Activated CD4-positive, alpha-beta T cell treated with anti-CD3 and anti-CD28 coated beads, Interleukin-2, Interleukin-4, amounts not matched to agents 100 ng/mL and 50 ng/mL, durations not matched to agents 16 hours and 8 hours (primary cell): ENCODE measurements around the gene WDR18.
A peak's percentile ranks its signal among the peaks of the same experiment; 100 is the strongest.
"Not testable (repeated sequence)": the region's sequence is repeated elsewhere in the genome, so short reads cannot be mapped to it uniquely, and the experiment has no call there.

Source experiments
- DNase-seq: peaks from one replicate; pipeline ENCODE4 v3.0.0-alpha.2; 2020; ENCODE audit warnings: low spot score

Gene WDR18

DNA sequence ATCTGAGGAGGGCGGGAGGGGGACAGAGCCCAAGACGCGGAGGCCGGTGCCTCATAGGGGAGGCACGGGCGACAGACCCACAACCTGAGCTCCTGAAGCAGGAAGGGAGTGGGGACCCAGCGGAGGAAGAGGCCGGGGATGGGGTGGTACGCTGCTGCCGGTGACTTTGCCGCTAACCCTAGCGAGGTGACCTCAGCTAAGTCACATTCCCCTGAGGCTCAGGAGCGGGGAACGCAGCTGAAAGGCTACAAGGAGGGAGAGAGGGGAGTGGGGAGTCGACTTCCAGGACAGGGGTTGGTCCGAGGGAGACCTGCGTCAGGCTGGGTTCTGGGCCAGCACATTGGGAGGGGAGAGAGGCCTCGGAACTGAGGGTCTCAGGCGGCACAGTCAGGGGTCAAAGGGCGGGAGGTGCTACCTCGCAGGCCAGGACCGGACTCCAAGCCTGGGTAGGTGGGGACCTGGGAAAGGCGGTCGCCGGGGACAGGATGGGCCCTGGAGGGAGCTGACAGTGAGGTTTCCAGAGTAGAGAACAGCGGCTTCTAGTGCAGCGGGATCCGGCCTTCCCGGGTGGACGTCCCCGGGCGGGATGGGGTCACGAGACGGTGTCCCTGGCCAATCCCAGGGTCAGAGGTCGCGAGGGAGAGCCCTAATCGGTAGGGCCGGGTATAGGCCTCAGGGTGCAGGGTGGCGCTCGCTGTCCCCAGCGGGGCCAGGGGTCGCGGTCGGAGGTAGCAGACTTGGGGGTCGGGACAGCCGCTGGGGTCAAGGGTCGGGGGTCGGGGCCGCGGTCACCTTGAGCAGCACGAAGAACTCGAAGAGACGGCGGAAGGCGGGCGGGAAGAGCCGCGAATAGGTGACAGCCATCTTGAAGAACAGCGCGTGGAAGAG, 36.1 kb downstream of the WDR18 start:
- no peak for DNase-seq

DNA sequence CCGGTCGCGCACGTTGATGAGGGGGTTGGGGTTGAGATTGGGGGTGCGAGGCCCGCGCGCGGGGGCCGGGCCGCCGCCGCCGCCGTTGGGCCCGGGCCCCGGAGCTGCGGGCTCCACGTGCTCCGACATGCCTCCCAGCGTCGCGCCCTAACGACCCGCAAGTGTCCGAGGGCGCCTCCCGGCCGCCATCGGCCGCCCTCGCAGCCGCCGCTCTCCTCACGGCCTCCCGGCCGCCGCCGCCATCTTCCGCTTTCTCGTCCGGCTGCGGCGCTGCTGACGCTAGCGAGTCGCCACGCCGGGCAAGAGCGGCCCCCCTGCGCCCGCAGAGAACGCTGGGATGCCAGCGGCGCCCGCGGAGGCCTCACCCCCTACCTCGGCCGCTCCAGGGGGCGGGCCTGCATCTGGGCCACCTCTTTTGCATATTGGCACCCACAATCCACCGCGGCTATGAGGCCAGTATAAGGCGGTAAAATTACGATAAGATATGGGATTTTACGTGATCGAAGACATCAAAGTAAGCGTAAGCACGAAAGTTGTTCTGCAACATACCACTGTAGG, 36.8 kb downstream of the WDR18 start, which contains the start of gene TMEM259:
Gene TMEM259 (minus strand): TSS at position 256 of the 558 bp plus-strand sequence. CDS start 127 bp downstream, at position 129.
- peak; percentile 97 for DNase-seq

DNA sequence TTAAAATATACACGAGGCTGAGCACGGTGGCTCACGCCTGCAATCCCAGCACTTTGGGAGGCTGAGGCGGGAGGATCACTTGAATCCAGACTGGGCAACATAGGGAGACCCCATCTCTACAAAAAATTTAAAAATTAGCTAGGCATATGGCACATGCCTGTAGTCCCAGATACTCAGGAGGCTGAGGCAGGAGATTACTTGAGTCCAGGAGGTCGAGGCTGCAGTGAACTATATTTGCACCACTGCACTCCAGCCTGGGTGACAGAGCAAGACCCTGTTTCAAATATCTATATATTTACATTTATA, 39.7 kb downstream of the WDR18 start:
- not testable (repeated sequence) for DNase-seq

DNA sequence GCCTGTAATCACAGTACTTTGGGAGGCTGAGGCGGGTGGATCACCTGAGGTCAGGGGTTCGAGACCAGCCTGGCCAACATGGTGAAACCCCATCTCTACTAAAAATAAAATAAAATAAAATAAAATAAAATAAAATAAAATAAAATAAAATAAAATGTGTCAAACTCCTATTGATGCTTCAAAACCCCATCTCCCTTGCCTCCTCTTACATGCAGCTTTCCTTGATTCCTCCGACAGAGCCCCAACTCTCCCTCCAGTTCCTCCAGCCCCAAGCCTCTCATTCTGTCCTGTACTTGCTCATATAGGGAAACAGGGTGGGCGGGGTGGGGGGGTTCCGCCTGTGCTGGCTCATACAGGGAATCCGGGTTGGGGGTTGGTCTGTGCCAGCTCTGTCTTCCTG, 40.9 kb downstream of the WDR18 start:
- not testable (repeated sequence) for DNase-seq

DNA sequence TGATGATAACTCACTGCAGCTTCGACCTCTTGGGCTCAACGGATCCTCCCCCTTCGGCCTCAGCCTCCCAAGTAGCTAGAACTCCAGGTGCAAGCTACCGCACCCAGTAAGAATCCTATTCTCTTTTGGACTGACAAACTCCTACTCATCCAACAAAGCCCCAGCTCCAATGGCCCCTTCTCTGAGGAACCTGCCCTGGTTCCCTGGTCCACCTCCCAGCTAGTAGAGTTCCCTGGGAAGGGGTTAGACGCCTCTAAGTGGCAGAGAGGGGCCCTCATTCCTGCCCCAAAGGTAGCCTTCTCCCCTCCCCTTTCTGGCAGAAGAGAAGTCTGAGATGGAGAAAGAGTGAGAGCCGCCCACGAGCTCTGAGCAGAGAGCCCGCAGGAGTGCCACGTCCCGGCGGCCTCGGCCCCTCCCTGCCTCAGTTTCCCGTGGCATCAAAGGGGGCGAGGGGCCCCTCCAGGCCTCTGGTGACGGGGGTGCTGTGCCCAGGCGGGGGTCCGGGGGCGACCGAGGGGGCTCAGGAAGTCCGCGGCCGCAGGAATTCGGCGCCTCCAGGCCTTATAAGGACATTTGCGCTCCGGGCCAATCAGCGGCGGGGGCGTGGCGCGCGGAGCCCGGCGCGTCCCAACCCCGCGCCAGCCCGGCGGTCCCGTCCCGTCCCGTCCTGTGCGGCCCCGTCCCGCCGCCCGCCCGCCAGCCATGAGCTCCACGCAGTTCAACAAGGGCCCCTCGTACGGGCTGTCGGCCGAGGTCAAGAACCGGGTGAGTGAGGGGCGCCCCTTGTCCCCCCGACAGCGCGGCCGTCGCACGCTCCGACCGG, 42.0 kb downstream of the WDR18 start, which contains the start of gene CNN2:
Gene CNN2 (plus strand): TSS at position 649 of the 823 bp plus-strand sequence. CDS start 54 bp downstream, at position 703.
- peak; percentile 60 for DNase-seq

DNA sequence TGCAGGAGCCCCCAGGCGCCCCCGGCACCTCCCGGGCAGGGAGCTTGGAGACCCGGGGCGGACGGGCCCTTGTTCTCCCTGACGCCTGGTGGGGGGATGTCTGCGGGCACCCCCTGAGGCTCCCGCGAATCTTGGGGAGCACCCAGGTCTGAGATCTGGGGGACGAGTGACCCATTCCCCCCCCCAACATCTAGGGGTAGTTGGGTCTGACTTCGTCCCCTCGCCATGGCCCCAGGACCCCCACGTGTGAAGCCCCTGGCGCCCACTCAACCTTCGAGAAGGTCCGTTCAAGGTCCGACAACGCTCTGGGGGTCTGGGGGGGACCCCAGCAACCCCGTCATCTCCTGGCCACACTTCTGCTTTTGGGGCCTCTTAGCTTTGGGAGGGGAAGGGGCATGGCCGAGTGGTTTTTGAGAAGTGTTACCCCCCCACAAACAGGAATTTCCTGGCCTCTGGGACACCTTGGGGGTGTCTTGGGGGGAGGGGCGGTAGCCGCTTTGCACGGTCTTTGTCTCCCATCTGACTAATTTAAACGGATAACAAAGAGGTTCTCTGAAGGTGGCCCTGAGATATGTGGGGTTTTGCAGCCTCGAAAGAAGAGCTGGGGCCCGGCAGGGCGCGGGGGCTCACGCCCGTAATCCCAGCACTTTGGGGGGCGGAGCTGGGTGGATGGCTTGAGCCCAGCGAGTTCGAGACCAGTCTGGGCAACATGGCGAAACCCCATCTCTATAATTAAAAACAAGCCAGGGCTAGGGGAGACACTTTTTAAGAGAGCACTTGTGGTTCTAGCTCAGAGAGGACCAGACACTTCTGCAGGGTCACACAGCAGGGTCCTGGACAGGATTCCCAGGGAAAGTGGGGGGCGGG, 42.9 kb downstream of the WDR18 start:
- DNase-seq: peak; percentile 28

DNA sequence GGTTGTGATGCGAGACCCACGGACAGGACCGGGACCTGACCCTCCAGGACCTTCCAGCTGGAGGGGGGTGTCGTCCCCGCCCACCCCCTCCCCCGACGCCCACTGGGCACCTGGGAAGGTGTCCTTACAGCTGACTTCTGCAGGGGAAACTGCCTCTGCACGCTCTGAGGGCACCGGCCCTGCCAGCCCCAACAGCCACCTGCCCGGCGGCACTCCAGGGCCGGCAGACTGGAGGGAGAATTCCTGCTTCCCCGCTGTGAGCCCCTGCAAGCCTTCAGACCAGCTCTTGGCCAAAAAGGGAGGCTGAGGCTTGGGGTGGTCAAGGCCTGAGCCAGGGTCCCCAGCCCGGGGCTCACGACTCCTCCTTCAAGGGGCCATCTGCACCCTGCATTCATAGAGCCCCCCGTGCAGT, 43.5 kb downstream of the WDR18 start:
- DNase-seq: no peak

DNA sequence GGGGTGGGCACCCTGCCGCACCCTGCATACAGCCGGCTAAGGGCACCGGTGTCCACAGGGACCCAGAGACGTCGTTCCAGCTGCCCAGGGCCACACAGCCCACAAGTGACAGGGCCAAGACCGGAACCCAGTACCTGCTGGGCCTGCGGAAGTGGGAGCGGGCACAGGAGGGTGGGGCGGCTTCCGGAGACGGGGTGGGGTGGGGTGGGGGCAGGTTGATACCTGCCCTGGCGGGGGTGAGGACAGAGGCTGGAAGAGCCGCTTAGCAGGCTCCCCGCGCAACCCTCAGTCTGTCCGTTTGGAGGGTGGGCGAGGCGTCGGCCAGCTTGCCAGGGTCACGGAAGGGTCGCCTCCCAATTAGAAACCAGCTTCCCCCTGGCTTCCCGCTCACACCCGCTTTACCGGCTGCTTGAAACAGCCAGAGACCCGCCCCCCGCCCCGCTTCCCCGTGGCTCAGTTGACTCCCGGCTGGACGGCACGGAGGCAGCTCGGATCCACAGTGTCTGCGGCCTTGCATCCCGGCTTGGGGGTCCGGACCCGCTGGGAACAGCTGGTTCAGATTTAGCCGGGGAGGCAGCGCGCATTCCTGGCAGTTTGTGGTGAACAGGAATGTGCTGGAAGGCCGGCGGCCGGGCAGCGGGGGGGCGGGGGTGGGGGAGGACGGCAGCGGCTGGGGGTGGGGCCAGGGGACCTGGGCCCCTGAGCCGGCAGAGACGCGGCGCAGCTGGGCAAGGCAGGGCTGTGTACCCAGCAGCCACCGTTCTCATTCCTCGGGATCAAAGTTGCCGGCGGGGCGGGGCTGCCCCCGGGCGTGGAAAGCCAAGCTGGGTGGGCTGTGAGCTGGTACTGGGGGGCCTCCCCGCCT, 44.1 kb downstream of the WDR18 start:
- DNase-seq: peak; percentile 57

DNA sequence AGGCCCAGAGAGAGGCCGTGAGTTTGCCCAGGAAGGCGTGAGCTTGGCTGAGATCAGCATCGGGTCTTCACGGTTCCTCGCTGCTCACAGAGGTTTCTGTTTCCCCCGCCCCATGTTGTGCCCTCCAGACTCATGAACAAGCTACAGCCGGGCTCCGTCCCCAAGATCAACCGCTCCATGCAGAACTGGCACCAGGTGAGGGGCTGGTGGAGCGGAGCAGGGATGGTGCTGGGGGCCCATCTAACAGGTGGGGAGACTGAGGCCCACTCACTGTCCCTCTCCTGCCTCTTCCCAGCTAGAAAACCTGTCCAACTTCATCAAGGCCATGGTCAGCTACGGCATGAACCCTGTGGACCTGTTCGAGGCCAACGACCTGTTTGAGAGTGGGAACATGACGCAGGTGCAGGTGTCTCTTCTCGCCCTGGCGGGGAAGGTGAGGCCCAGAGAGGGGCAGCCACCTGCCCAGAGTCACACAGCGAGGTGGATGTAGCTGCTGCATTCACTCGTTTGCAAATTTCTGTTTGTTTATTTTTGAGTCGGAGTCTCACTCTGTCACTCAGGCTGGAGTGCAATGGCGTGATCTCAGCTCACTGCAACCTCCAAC, 48.2 kb downstream of the WDR18 start:
- no peak for DNase-seq

DNA sequence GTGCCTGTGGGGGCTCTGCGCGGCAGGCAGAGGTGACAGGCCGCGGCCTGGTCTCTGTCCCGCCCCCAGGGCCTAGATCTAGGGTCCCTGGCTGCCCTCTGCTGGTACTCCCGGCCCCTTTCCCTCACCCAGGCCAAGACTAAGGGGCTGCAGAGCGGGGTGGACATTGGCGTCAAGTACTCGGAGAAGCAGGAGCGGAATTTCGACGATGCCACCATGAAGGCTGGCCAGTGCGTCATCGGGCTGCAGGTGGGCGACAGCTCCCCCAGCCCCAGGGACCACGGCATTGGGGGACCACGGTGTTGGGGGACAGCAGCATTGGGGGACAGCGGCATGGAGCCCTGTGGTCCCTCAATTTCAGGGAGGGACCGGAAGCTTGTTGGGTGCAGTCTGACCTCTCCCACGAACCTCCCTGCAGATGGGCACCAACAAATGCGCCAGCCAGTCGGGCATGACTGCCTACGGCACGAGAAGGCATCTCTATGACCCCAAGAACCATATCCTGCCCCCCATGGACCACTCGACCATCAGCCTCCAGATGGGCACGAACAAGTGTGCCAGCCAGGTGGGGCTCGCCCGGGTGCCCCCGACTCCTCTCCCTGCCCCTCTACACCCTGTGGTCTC, 52.0 kb downstream of the WDR18 start:
- DNase-seq: no peak

DNA sequence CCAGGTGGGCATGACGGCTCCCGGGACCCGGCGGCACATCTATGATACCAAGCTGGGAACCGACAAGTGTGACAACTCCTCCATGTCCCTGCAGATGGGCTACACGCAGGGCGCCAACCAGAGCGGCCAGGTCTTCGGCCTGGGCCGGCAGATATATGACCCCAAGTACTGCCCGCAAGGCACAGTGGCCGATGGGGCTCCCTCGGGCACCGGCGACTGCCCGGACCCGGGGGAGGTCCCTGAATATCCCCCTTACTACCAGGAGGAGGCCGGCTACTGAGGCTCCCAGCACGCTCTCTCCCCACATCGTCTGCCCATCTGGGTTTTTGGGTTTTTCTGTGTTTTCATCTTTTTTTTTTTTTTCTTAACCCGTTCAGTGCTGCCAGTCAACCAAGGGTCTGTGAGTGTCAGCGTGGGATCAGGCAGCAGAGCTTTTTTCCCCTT, 53.5 kb downstream of the WDR18 start:
- no peak for DNase-seq

DNA sequence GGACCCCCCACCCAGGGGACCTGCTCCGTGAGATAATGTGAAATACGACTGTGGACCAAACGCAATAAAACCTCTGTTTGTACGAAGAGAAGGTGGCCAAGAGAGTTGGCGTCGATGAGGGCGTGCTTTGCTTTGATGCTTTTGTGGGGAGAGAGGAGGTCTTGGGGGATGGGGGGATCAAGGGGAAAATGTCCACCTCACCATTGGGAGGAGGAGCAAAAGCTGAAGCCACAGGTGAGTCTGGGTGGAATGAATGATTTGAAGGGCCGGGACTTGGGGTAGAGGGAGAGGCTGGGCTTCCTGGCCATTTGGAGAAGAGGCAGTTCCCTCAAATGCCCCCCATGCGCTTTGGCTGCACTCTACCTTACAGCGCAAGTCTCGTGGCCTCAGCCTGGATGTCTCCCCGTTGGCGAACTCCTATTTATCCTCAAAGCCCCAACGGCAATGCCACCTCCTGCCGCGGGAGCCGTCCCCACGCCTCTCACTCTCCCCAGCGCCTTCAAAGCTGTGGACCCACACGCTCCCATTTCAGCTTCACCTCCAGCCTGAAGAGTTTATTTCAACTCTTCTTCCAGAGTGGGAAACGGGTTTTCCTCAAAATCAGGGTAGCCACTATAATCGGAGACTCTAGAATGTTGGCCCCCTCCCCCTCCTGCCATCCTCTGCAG, 55.0 kb downstream of the WDR18 start:
- no peak for DNase-seq

DNA sequence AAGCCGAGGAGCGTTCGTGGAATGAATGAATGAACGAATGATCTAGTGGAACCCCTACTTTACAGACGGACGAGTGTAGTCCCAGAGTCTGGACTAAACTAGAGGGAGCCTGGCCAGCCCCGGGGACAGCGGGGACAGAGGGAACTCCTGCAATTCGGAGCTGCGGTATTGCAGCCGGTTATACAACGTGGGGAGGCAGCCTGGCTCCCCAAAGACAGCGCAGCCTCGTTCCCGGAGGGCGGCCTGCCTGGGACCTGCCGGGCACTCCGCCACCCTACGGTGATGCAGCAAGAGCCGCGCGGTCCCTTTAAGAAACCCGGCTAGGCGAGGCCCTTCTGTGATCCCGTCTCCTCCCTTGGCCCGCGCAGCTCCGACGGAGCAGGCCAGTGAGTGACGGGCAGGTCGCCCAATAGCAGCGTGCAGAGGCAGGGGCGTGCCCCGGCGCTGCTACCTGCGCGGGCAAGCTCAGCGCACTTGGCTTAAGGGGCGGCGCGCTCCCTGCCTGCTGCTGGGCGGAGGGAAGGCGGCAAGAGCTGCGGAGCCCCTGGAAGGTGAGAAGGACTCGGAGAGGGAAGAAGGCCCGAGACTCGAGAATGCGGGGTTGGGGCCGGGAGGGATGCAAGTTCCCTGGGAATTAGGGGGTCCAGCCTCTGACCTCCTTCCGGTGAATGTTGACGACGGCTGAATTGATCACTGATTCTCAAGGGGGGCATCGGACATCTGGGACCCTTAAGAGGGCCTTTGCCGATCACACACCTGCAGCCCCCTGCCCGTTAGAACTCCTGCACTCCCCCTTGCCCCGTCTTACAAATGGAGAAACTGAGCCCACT, 55.7 kb downstream of the WDR18 start, which contains the start of gene ABCA7:
Gene ABCA7 (plus strand): TSS at position 462 of the 830 bp plus-strand sequence. CDS start 1,255 bp downstream, outside the sequence.
- DNase-seq: peak; percentile 100

DNA sequence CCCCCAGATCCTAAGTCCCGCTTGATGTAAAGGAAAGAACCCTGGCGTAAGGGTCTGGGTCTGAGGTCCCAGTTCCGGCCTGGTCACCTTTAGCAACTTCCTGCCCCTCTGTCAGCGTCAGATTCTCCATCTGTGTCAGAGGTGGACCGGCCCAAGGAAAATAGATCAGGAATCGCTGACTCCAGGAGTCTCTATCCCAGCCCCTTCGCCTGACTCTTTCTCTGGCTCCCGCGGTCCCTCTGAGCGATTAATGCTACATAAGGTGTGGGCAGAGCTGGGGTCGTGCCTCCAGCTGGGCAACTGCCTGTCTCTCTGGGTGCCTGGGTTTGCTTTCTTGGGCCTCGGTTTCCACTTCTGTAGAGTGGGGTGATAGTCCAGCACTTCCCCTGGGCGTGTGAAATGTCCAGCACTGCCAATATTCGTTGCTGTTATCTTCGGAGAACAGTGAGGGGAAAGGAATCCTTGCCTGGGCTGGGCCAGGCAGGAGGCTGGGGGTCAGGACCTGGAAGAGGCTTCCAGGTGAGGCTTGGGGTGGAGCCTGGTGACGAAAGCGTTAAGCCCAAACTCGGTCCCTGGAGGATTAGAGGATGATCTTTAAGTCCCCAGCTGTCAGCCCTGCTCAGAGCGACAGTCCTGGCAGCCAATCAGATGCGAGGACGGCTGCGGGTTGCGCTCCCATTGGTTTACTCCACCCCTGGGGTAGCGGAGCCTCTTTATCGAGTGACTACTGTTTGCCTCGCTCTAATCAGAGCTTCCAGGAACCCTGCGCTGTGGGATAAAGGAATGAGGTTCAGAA, 56.5 kb downstream of the WDR18 start:
- peak; percentile 94 for DNase-seq

DNA sequence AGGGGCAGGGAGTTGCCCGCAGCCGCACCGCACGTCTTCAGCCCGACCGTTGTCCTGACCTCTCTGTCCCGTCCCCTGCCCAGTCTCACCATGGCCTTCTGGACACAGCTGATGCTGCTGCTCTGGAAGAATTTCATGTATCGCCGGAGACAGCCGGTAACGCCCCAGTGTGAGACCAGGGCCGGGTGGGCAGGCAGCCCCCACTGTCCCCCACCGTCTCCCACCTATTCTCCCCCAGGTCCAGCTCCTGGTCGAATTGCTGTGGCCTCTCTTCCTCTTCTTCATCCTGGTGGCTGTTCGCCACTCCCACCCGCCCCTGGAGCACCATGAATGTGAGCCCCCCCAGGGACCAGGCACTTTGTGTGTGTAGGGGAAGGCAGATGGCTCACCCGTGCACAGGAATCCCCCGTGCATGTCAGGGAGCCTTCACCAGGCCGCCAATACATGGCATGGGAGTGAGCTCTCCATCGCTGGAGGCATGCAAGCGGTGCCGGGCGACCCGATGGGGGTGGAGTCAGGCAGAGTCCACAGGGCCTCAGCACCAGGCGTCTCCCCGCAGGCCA, 57.2 kb downstream of the WDR18 start:
- DNase-seq: no peak

DNA sequence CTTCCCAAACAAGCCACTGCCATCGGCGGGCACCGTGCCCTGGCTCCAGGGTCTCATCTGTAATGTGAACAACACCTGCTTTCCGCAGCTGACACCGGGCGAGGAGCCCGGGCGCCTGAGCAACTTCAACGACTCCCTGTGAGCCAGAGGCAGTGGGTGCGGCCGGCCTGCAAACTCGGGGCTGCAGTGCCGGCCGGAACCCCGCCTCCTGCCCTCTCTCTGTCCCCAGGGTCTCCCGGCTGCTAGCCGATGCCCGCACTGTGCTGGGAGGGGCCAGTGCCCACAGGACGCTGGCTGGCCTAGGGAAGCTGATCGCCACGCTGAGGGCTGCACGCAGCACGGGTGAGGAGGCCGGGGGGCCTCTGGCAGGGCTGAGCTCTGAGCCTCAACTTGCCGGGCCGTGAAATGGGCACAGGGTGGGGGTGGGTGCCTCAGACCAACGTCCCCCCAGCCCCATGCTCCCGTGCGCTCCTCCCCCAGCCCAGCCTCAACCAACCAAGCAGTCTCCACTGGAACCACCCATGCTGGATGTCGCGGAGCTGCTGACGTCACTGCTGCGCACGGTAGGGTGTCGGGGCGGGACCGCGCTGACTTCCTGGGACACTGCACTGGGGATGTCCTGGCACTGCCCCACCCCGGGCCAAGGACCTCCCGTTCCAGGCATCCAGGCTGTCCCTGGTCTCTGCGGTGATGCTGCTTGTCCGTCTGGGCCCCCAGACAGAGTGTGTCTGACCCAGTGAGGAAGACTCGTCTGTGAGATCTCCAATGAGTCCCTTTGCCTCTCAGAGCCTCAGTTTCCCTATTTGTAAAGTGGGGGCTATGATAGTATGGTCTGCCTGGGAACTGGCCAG, 57.9 kb downstream of the WDR18 start:
- no peak for DNase-seq
